B cell (primary cell): ENCODE measurements around the gene DIS3L2. TPM values are rescaled to one million over a fixed set of nuclear protein-coding genes. Genes with fewer than 3 reads are reported as not detected.

ENCODE experiments used
- ATAC-seq: fragments of 200-7000 bp; cut with Tn5 transposase; one replicate; pipeline ENCODE4 v1.10.0; 2021; ENCODE audit warnings: low read depth, mild to moderate bottlenecking, moderate number of reproducible peaks, moderate library complexity
- CTCF ChIA-PET: fragments of 350-600 bp; sonication (Branson Sonifier 250); formaldehyde crosslinking; loops from one replicate; lab custom pipeline; 2021; ENCODE audit warnings: antibody characterized with exemption, inconsistent platforms; lab: Charles Lee
- POLR2A ChIA-PET: fragments of 350-600 bp; sonication (Branson Sonifier 250); formaldehyde crosslinking; loops from one replicate; lab custom pipeline; 2021; ENCODE audit warnings: antibody characterized with exemption; lab: Charles Lee
- DNase-seq: peaks from one replicate; pipeline ENCODE4 v3.0.0; 2013
- H2AFZ ChIP-seq: 2 replicates; pipeline ENCODE4 v1.6.1; 2012; ENCODE audit warnings: mild to moderate bottlenecking, low read depth, low read length; ENCODE audit not compliant: insufficient read depth, poor library complexity, severe bottlenecking
- H3K27ac ChIP-seq, 2 donors: 1 replicate in 1 of 2; 2 replicates in 1 of 2; pipeline ENCODE4 v1.5.1; 2012 to 2013; ENCODE audit warnings: low read length in 2 of 2, mild to moderate bottlenecking in 2 of 2, moderate library complexity in 1 of 2
- H3K27me3 ChIP-seq, 4 experiments: fragments of 200-600 bp in 1 of 4; sonication (generic) in 1 of 4; replicated peaks in 1 of 4; 1 replicate in 2 of 4; 2 replicates in 2 of 4; pipeline versions ENCODE4 v1.6.1 to v1.7.0; 2013 to 2016; ENCODE audit warnings: low read length in 3 of 4, mild to moderate bottlenecking in 2 of 4, mixed read lengths in 1 of 4, moderate library complexity in 1 of 4; ENCODE audit not compliant: insufficient read depth in 4 of 4, control insufficient read depth in 3 of 4; ENCODE audit errors: control extremely low read depth in 1 of 4
- H3K36me3 ChIP-seq, 2 experiments: replicated peaks in 1 of 2; 1 replicate in 1 of 2; 2 replicates in 1 of 2; pipeline versions ENCODE4 v1.6.1 to v1.7.1; 2013; ENCODE audit warnings: low read length in 1 of 2; ENCODE audit not compliant: insufficient read depth in 2 of 2, control insufficient read depth in 1 of 2; ENCODE audit errors: control extremely low read depth in 1 of 2, extremely low read depth in 1 of 2
- H3K4me1 ChIP-seq, 2 donors: fragments of 200-600 bp in 1 of 2; sonication (generic) in 1 of 2; 1 replicate in 1 of 2; 2 replicates in 1 of 2; pipeline versions ENCODE4 v1.5.1 to v1.6.1; 2013 to 2017; ENCODE audit warnings: low read length in 2 of 2; ENCODE audit not compliant: control insufficient read depth in 2 of 2, insufficient read depth in 2 of 2
- H3K4me2 ChIP-seq: replicated peaks from 2 replicates; pipeline ENCODE3; 2012; ENCODE audit warnings: mild to moderate bottlenecking, low read depth, low read length; ENCODE audit not compliant: poor library complexity, severe bottlenecking
- H3K4me3 ChIP-seq, 5 experiments: fragments of 200-600 bp in 1 of 5; sonication (generic) in 1 of 5; 1 replicate in 3 of 5; 2 replicates in 2 of 5; pipeline versions ENCODE4 v1.5.1 to v1.7.0; 2011 to 2016; ENCODE audit warnings: low read length in 4 of 5, mild to moderate bottlenecking in 4 of 5, low read depth in 2 of 5, control low read depth in 1 of 5, moderate library complexity in 1 of 5; ENCODE audit not compliant: insufficient read depth in 1 of 5; ENCODE audit errors: control extremely low read depth in 1 of 5, extremely low read depth in 1 of 5
- H3K79me2 ChIP-seq: fragments of 200-600 bp; sonication (generic); one replicate; pipeline ENCODE4 v1.6.0; 2016; ENCODE audit warnings: low read length; ENCODE audit not compliant: control insufficient read depth, insufficient read depth
- H3K9ac ChIP-seq: fragments of 200-600 bp; sonication (generic); 2 replicates; pipeline ENCODE4 v1.6.1; 2017; ENCODE audit warnings: mild to moderate bottlenecking, low read length, moderate library complexity
- H3K9me3 ChIP-seq, 3 donors: one replicate each; pipeline versions ENCODE4 v1.6.1 to v1.7.1; 2013; ENCODE audit warnings: low read length in 2 of 3; ENCODE audit not compliant: control insufficient read depth in 2 of 3, insufficient read depth in 1 of 3; ENCODE audit errors: control extremely low read depth in 1 of 3
- H4K20me1 ChIP-seq: 2 replicates; pipeline ENCODE4 v1.6.0; 2012; ENCODE audit warnings: mild to moderate bottlenecking, low read length; ENCODE audit not compliant: insufficient read depth, control insufficient read depth, poor library complexity, severe bottlenecking
- H3K27ac Mint-ChIP-seq: one replicate; pipeline ENCODE4 v1.8.0; 2021; ENCODE audit warnings: mixed read lengths
- H3K27me3 Mint-ChIP-seq: one replicate; pipeline ENCODE4 v1.8.0; 2021; ENCODE audit warnings: mixed read lengths
- H3K4me1 Mint-ChIP-seq: one replicate; pipeline ENCODE4 v1.8.0; 2021; ENCODE audit warnings: mixed read lengths
- H3K4me3 Mint-ChIP-seq: one replicate; pipeline ENCODE4 v1.8.0; 2021; ENCODE audit warnings: mixed read lengths
- H3K9me3 Mint-ChIP-seq: one replicate; pipeline ENCODE4 v1.8.0; 2022; ENCODE audit warnings: mixed read lengths; ENCODE audit not compliant: insufficient read depth
- EZH2 ChIP-seq: IDR thresholded peaks from 2 replicates; pipeline ENCODE4 v1.6.1; 2012; ENCODE audit warnings: borderline replicate concordance, low read depth, mild to moderate bottlenecking, moderate library complexity, low read length; ENCODE audit not compliant: insufficient read depth, poor library complexity, severe bottlenecking
- WGBS: methylation state at CpG from one replicate; pipeline ENCODE4 v1.1.5; 2013; ENCODE audit warnings: missing lambda C conversion rate; ENCODE audit not compliant: insufficient coverage; 5-methylcytosine and 5-hydroxymethylcytosine counted together
- intact Hi-C: fragments of 100-400 bp; cut with micrococcal nuclease; formaldehyde crosslinking; loops from one replicate; pipeline ENCODE4 v1.10.0; 2022
- polyA plus RNA-seq: library from polyadenylated mRNA; depleted of rRNA; stranded (reverse); fragments of >200 nt; gene quantifications from 2 replicates; pipeline ENCODE4 v1.2.3, GENCODE V29; 2012
- total RNA-seq, 2 donors: library from RNA; stranded (reverse); fragments of 120-200 nt in 1 of 2; gene quantifications; 1 replicate in 1 of 2; 2 replicates in 1 of 2; pipeline versions ENCODE4 v1.2.3 to v1.2.4, GENCODE V29; 2013 to 2022
- TF ChIP-seq, protein P1 (sequence below): fragments of 200-600 bp; IDR thresholded peaks from one replicate; pipeline ENCODE4 v1.8.0; 2022; ENCODE audit warnings: antibody characterized with exemption, mild to moderate bottlenecking

DIS3L2 gene
- total and polyA plus RNA-seq, 2 donors (not counting 1 experiment from before 2014, with no cell fraction given) = 34.5 to 70.1 TPM

DNA sequence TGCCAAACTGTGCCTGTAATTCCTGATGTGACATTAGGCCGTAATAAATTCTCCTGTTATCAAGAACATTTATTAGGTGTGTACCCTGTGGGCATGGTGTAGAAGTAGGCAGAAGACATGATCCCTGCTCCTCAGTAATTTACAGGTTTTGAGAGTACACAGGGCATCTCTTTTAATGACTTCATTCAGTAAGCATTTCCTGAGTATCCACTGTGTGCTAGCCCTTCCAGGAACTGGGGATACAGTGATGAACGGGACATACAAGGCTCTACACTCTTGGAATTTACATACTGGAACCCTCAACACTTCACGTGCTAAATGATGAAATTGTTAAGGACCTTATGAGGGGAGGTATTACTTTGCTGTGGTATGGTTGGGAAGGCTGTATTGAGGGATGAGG, 30.2 kb downstream of the DIS3L2 start:
- Histone ChIP-seq H3K36me3 (peaks cover 0 to 3% of the 10 kb centered on the region in 2 experiments), H3K4me2 (no peak overlapping the region), H3K27ac (no peak overlapping the region), H2AFZ (no peak overlapping the region), H3K9ac (no peak overlapping the region), H3K79me2 (peaks cover 66% of the 10 kb centered on the region), H3K9me3 (no peaks in the 10 kb centered on the region), H4K20me1 (peaks cover 56% of the 10 kb centered on the region), H3K4me1 (no peaks in the 10 kb centered on the region), H3K27me3 (no peaks in the 10 kb centered on the region), H3K4me3 (no peak overlapping the region)
- H3K27ac Mint-ChIP-seq = no peak overlapping the region
- no peak overlapping the region for H3K4me3 Mint-ChIP-seq
- TF ChIP-seq EZH2 = no peak
- TF ChIP-seq, protein P1, sequence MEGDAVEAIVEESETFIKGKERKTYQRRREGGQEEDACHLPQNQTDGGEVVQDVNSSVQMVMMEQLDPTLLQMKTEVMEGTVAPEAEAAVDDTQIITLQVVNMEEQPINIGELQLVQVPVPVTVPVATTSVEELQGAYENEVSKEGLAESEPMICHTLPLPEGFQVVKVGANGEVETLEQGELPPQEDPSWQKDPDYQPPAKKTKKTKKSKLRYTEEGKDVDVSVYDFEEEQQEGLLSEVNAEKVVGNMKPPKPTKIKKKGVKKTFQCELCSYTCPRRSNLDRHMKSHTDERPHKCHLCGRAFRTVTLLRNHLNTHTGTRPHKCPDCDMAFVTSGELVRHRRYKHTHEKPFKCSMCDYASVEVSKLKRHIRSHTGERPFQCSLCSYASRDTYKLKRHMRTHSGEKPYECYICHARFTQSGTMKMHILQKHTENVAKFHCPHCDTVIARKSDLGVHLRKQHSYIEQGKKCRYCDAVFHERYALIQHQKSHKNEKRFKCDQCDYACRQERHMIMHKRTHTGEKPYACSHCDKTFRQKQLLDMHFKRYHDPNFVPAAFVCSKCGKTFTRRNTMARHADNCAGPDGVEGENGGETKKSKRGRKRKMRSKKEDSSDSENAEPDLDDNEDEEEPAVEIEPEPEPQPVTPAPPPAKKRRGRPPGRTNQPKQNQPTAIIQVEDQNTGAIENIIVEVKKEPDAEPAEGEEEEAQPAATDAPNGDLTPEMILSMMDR = no peak
- ChIA-PET POLR2A (no interaction called here), CTCF (no interaction called here)
- H3K9me3 Mint-ChIP-seq = no peaks in the 10 kb centered on the region
- no peak for ATAC-seq
- no peaks in the 10 kb centered on the region for H3K27me3 Mint-ChIP-seq
- DNase-seq = no peak
- intact Hi-C loops = no loop called here
- peaks cover 36% of the 10 kb centered on the region for H3K4me1 Mint-ChIP-seq
- no CpG with 5 or more reads among the region's 3 CpGs for WGBS

DNA sequence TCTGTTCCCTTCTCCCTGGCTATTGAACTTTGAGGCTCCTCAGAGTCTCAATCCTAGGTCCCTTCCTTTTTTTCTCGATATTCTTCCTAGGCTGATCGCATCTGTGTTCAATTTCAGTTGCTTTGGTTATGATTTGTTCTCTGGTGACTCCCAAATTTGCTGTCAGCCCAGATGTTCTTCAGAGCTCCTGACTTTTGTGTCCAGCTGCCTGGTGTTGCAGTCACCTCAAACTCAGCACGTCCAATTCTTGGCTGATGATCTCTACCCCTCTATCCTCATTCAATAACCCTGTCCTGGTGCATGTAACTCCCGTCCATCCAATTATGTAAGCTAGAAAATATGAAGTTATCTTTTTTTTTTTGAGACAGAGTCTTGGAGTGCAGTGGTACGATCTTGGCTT, 31.4 kb downstream of the DIS3L2 start:
- peaks cover 58% of the 10 kb centered on the region for H3K79me2 ChIP-seq
- CTCF ChIA-PET = no interaction called here

More for the DNA sequence above, 31.4 kb downstream of the DIS3L2 start:
- no peaks in the 10 kb centered on the region for H3K4me1 ChIP-seq
- Mint-ChIP-seq H3K9me3 (no peaks in the 10 kb centered on the region), H3K4me3 (no peak overlapping the region), H3K4me1 (peaks cover 38% of the 10 kb centered on the region), H3K27ac (no peak overlapping the region), H3K27me3 (no peaks in the 10 kb centered on the region)
- no peak for DNase-seq
- peaks cover 45% of the 10 kb centered on the region for H4K20me1 ChIP-seq
- ATAC-seq = no peak
- peaks cover 0 to 3% of the 10 kb centered on the region in 2 experiments for H3K36me3 ChIP-seq
- H3K27me3 ChIP-seq = no peaks in the 10 kb centered on the region
- H3K9ac ChIP-seq = no peak overlapping the region
- no peak overlapping the region for H3K27ac ChIP-seq
- no peak overlapping the region for H3K4me2 ChIP-seq
- POLR2A ChIA-PET = no interaction called here
- no peak overlapping the region for H3K4me3 ChIP-seq
- 100% methylated on average over 1 of the region's 5 CpGs for WGBS
- no peak for TF ChIP-seq EZH2
- TF ChIP-seq, protein P1 = no peak
- intact Hi-C loops = no loop called here
- no peaks in the 10 kb centered on the region for H3K9me3 ChIP-seq
- no peak overlapping the region for H2AFZ ChIP-seq
